Loucy (cell line): ENCODE results near the gene RUNX1.

ENCODE experiments used
- CTCF ChIP-seq: fragments of 200-600 bp; sonication (generic); conservative IDR thresholded peaks from 2 replicates; pipeline ENCODE4 v1.5.1; 2014; ENCODE audit warnings: mild to moderate bottlenecking, antibody characterized with exemption, low read length
- EZH2phosphoT487 ChIP-seq: fragments of 200-600 bp; IDR thresholded peaks from 2 replicates; pipeline ENCODE4 v1.6.1; 2018; ENCODE audit warnings: antibody characterized with exemption, mild to moderate bottlenecking, moderate library complexity, borderline replicate concordance

GRCh38 chr21:34761758-34762330 lies 287.3 kb downstream of the RUNX1 start:
- TF ChIP-seq CTCF (no peak), EZH2phosphoT487 (no peak)
